WTC11 (cell line): ENCODE measurements around the gene CITED1.

ENCODE experiments used
- CREM ChIP-seq: sonication (generic); formaldehyde crosslinking; IDR thresholded peaks from 2 replicates; pipeline ENCODE4 v1.8.1; 2022; ENCODE audit warnings: mild to moderate bottlenecking, missing genetic modification reagents, moderate library complexity
- ELF4 ChIP-seq: sonication (generic); formaldehyde crosslinking; IDR thresholded peaks from 2 replicates; pipeline ENCODE4 v1.8.1; 2022; ENCODE audit warnings: low read depth, mild to moderate bottlenecking, moderate library complexity, missing genetic modification reagents
- FOXJ3 ChIP-seq: sonication (generic); formaldehyde crosslinking; IDR thresholded peaks from 2 replicates; pipeline ENCODE4 v1.9.0; 2021; ENCODE audit warnings: missing genetic modification reagents, mild to moderate bottlenecking, borderline replicate concordance
- IRF2 ChIP-seq: sonication (generic); formaldehyde crosslinking; IDR thresholded peaks from 2 replicates; pipeline ENCODE4 v1.8.0; 2022; ENCODE audit warnings: low read depth, missing genetic modification reagents, borderline replicate concordance
- SP1 ChIP-seq: sonication (generic); formaldehyde crosslinking; conservative IDR thresholded peaks from 2 replicates; pipeline ENCODE4 v1.8.1; 2022; ENCODE audit warnings: missing genetic modification reagents
- TCF7 ChIP-seq: sonication (generic); formaldehyde crosslinking; IDR thresholded peaks from 2 replicates; pipeline ENCODE4 v1.8.0; 2022; ENCODE audit warnings: mild to moderate bottlenecking, low read depth, missing genetic modification reagents, moderate library complexity
- TF ChIP-seq, protein P1 (sequence below): fragments of 200-600 bp; IDR thresholded peaks from 2 replicates; pipeline ENCODE4 v1.8.0; 2022; ENCODE audit warnings: antibody characterized with exemption

DNA sequence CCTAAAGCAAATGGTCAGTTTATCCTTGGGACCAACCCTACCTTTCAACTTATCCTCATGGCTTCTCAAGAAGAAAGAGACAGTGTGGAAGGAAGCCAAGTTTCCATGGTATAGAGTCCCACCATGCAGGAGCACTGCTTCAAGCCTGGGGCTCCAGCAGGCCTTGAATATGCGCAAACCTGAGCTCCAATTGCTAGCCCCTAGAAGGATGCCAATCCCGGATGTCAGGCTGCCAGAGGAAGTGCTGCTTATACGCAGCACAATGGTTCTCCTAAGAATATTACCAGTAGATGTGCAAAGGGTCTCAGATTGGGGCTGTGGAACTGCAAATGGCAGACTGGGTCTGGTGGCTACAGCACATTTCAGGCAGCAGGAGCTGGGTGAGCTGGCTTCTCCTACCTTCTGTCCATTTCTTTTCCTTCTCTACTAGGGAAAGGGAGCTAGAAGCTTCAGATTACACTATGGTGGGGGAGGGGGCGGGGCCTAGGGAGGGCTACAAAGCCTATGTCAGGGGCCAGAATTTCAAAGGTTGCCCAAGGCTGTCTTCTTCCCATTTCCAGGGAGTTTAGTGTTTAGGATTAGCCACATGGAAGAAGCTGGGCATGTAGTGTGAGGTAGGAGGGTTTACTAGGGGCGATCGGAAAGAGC is 40.7 kb upstream of the CITED1 start:
- no peak for TF ChIP-seq FOXJ3 (CRISPR knock-in tag)
- no peak for TF ChIP-seq TCF7 (CRISPR knock-in tag)
- TF ChIP-seq, protein P1, sequence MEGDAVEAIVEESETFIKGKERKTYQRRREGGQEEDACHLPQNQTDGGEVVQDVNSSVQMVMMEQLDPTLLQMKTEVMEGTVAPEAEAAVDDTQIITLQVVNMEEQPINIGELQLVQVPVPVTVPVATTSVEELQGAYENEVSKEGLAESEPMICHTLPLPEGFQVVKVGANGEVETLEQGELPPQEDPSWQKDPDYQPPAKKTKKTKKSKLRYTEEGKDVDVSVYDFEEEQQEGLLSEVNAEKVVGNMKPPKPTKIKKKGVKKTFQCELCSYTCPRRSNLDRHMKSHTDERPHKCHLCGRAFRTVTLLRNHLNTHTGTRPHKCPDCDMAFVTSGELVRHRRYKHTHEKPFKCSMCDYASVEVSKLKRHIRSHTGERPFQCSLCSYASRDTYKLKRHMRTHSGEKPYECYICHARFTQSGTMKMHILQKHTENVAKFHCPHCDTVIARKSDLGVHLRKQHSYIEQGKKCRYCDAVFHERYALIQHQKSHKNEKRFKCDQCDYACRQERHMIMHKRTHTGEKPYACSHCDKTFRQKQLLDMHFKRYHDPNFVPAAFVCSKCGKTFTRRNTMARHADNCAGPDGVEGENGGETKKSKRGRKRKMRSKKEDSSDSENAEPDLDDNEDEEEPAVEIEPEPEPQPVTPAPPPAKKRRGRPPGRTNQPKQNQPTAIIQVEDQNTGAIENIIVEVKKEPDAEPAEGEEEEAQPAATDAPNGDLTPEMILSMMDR, result no peak
- no peak for TF ChIP-seq ELF4
- TF ChIP-seq SP1, result no peak
- no peak for TF ChIP-seq CREM (CRISPR knock-in tag)
- TF ChIP-seq IRF2 (CRISPR knock-in tag), result no peak
